Keratinocyte (primary cell): ENCODE results near the gene CHSY3.

ENCODE experiments used
- EZH2 ChIP-seq: IDR thresholded peaks from one replicate; pipeline ENCODE4 v1.6.1; 2012; ENCODE audit warnings: inconsistent platforms, mild to moderate bottlenecking, low read length, moderate library complexity
- TF ChIP-seq, protein P1 (sequence below), 3 experiments: IDR thresholded peaks in 1 of 3; conservative IDR thresholded peaks in 1 of 3; optimal IDR thresholded peaks in 1 of 3; 2 replicates in 2 of 3; 3 replicates in 1 of 3; pipeline versions ENCODE3 to v1.5.1; 2011; ENCODE audit warnings: low read length in 3 of 3, mild to moderate bottlenecking in 3 of 3, moderate library complexity in 2 of 3, control low read depth in 1 of 3, inconsistent platforms in 1 of 3; ENCODE audit not compliant: insufficient read depth in 2 of 3; ENCODE audit errors: extremely low read depth in 1 of 3

DNA sequence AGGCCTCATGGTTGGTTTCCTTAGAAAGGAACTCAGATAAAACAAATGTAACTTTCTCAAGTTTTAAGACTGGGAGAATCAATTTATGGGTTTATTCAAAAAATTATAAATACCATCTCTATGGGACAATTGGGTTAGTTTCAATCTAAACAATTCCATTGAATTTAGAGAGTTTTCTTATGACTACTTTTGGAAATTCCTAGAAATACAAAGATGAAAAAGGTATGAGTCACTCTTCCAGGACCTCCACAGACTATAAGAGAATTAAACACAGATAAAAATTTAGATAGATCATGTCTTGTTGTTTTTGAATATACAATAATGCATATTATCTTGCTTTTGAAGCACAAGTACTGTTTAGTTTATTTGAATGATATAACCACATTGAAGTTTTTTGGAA lies 188.7 kb downstream of the CHSY3 start:
- TF ChIP-seq, protein P1, sequence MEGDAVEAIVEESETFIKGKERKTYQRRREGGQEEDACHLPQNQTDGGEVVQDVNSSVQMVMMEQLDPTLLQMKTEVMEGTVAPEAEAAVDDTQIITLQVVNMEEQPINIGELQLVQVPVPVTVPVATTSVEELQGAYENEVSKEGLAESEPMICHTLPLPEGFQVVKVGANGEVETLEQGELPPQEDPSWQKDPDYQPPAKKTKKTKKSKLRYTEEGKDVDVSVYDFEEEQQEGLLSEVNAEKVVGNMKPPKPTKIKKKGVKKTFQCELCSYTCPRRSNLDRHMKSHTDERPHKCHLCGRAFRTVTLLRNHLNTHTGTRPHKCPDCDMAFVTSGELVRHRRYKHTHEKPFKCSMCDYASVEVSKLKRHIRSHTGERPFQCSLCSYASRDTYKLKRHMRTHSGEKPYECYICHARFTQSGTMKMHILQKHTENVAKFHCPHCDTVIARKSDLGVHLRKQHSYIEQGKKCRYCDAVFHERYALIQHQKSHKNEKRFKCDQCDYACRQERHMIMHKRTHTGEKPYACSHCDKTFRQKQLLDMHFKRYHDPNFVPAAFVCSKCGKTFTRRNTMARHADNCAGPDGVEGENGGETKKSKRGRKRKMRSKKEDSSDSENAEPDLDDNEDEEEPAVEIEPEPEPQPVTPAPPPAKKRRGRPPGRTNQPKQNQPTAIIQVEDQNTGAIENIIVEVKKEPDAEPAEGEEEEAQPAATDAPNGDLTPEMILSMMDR (optimal IDR thresholded peaks at IDR 0.05 in 1 of 3, IDR thresholded peaks at IDR 0.05 in 1 of 3, conservative IDR thresholded peaks at IDR 0.05 in 1 of 3; ENCODE audit: extremely low read depth in 1 of 3, insufficient read depth in 2 of 3, low read length in 3 of 3) = no peak
- TF ChIP-seq EZH2 = no peak
